ENCODE data around the gene ST6GALNAC5. TPM values are rescaled to one million over a fixed set of nuclear protein-coding genes. Genes with fewer than 3 reads are reported as not detected.
"Not testable (repeated sequence)": the region's sequence is repeated elsewhere in the genome, so short reads cannot be mapped to it uniquely, and the experiment has no call there.

ST6GALNAC5 gene
- total and polyA plus RNA-seq, 9 donors = 2.9 to 21.0 (median 9.9) TPM

DNA sequence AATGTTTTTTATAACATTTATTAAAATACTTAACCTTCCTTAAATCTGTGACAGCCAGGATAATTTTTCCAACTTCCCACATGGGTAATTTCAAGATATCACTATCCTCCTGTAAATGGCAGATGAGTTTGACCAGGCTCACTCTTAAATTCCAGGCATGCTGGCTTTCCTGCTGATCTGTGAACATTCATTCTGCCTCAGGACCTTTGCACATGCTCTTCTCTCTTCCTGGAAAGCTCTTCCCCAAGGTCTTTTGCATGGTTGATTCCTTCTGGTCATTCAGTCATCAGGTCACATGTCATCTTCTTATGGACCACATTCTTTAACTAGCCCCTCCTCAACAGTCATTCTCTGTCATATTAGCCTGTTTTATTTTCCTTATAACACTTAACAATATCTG is 5.7 kb downstream of the ST6GALNAC5 start:
- no peak for DNase-seq
- H3K27me3 ChIP-seq = no peaks in the 10 kb centered on the region
- no peak overlapping the region for H3K4me3 ChIP-seq
- H3K27ac ChIP-seq = no peak overlapping the region
- TF ChIP-seq POLR2A (IDR thresholded peaks at IDR 0.05) (no peak), EP300 (IDR thresholded peaks at IDR 0.05) (no peak)
- TF ChIP-seq, protein P1, sequence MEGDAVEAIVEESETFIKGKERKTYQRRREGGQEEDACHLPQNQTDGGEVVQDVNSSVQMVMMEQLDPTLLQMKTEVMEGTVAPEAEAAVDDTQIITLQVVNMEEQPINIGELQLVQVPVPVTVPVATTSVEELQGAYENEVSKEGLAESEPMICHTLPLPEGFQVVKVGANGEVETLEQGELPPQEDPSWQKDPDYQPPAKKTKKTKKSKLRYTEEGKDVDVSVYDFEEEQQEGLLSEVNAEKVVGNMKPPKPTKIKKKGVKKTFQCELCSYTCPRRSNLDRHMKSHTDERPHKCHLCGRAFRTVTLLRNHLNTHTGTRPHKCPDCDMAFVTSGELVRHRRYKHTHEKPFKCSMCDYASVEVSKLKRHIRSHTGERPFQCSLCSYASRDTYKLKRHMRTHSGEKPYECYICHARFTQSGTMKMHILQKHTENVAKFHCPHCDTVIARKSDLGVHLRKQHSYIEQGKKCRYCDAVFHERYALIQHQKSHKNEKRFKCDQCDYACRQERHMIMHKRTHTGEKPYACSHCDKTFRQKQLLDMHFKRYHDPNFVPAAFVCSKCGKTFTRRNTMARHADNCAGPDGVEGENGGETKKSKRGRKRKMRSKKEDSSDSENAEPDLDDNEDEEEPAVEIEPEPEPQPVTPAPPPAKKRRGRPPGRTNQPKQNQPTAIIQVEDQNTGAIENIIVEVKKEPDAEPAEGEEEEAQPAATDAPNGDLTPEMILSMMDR (IDR thresholded peaks at IDR 0.05) = no peak
- no peaks in the 10 kb centered on the region for H3K9me3 ChIP-seq
- peaks cover 2% of the 10 kb centered on the region for H3K4me1 ChIP-seq (ENCODE audit: insufficient read depth)
- H3K36me3 ChIP-seq = no peaks in the 10 kb centered on the region
- intact Hi-C loops (cut with DNase I) = no loop called here

DNA sequence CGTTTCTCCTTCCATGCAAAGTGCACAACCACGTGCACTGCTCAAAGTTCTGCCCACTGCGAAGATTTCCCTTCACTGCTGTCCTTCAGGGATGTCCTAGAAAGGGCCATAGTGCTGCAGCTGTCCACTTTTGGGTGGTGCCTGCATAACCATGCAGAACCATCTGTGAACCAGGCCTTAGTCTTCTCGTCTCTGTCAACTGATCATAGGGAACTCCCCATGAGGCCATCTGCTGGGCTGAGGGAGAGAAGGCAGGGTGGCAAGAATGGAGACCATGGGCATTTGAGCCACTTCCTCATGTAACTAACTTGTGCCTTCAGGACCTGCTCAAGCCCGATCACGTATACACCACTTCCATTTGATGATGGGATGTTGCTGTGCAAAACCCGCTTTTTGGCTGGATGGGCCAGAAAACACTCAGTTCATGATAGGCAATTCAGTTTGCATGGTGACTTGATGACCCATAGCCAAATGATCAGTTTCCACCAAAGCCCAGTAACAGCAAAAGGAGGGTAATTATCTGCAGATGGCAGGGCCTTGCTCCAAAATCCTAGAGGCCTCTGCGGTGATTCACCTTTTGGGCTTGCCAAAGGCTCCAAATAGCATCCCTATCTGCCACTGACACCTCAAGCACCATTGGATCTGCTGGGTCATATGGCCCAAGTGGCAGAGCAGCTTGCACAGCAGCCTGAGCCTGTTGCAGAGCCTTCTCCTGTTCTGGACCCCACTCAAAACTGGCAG is 9.5 kb downstream of the ST6GALNAC5 start:
- Histone ChIP-seq H3K9me3 (no peaks in the 10 kb centered on the region), H3K4me1 (ENCODE audit: insufficient read depth) (no peaks in the 10 kb centered on the region), H3K27me3 (no peaks in the 10 kb centered on the region), H3K36me3 (no peaks in the 10 kb centered on the region), H3K27ac (no peak overlapping the region), H3K4me3 (no peak overlapping the region)
- intact Hi-C loops (cut with DNase I) = no loop called here
- TF ChIP-seq, protein P1 (IDR thresholded peaks at IDR 0.05) = no peak
- TF ChIP-seq EP300 (IDR thresholded peaks at IDR 0.05) (no peak), POLR2A (IDR thresholded peaks at IDR 0.05) (no peak)
- no peak for DNase-seq
- WGBS, 3 donors = 91 to 95% (median 95%) methylated on average over 8 of the region's 8 CpGs

DNA sequence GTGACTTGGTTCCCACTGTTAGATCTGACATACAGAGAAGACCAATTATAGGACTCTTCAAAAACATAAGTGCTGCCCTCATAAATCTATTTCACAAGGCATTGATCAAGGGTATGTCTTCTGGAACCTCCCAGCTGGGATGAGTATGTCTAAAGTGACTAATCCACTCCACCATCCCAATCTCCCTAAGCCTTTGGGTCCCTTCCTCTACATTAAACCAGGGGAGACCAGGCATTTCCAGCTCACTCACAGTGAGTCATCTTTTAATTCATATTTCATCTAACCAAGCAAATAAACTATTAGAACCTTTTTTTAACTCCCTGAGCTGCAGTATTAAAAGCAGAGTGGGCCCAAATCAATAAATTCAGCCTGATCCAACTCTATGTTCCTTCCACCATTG is 11.7 kb downstream of the ST6GALNAC5 start:
- intact Hi-C loops (cut with DNase I); H3K27me3 ChIP-seq; H3K36me3 ChIP-seq; H3K9me3 ChIP-seq; H3K27ac ChIP-seq; DNase-seq; H3K4me3 ChIP-seq; H3K4me1 ChIP-seq (ENCODE audit: insufficient read depth): not testable (repeated sequence)

DNA sequence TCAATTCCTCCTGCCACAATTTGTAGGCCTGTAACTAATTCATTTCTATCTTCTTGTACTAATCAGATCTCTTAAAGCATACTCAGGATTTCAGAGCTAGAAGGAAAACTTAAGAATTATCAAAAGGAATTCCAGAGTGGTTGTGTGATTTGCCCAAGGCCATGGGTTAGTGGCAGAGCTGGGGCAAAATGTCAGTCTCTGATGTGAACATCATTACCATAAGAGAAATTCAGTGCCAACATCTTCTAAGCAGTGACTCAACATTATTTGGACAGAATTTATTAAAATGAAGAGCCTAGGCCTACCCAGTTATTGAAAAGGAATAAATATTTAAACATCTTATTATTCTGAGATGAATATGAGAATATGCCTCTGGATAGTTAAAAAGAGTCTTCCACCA is 14.5 kb downstream of the ST6GALNAC5 start:
- no peaks in the 10 kb centered on the region for H3K9me3 ChIP-seq
- DNase-seq = no peak
- no peaks in the 10 kb centered on the region for H3K36me3 ChIP-seq
- no peak for TF ChIP-seq EP300 (IDR thresholded peaks at IDR 0.05)
- TF ChIP-seq, protein P1 (IDR thresholded peaks at IDR 0.05) = no peak
- H3K4me1 ChIP-seq (ENCODE audit: insufficient read depth) = no peaks in the 10 kb centered on the region
- intact Hi-C loops (cut with DNase I) = no loop called here
- H3K27me3 ChIP-seq = no peaks in the 10 kb centered on the region
- no peak overlapping the region for H3K4me3 ChIP-seq
- no peak overlapping the region for H3K27ac ChIP-seq

DNA sequence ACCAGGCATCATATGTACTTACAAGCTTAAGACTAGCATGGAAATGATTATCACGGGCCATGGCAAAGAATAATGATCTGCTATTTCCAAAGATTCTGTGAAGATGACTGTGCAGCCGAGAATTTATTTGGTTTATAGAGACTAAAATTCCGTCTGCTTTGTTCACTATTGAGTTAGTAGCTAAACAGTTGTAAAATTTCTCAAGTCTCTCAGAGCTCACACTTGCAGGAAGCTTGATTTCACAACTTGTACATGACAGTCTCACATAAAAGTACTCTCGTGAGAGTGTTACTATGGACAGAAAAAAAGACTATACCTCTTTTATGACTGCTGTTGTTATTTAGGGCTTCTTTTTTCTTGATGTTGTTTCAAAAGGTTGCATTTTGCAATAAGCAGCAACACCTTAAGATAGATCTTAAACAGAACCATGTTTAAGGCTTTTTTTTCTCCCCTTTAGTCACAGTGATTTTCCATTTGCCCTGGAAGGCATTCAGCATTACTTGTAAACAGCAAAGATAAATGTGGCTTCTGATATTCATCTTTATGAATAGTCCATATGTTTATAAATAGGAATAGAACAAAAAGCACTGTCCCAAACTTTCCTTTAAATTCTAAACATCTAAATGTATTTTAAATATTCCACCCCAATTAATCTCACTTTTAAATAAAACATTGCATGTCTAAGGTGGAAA is 24.8 kb downstream of the ST6GALNAC5 start:
- Histone ChIP-seq H3K9me3 (no peaks in the 10 kb centered on the region), H3K27me3 (no peaks in the 10 kb centered on the region), H3K36me3 (no peaks in the 10 kb centered on the region), H3K27ac (no peak overlapping the region), H3K4me1 (ENCODE audit: insufficient read depth) (no peaks in the 10 kb centered on the region), H3K4me3 (no peak overlapping the region)
- WGBS, 3 donors = 68 to 87% (median 85%) methylated on average over 4 of the region's 4 CpGs
- intact Hi-C loops (cut with DNase I) = no loop called here
- no peak for DNase-seq
- TF ChIP-seq, protein P1 (IDR thresholded peaks at IDR 0.05) = no peak
- TF ChIP-seq EP300 (IDR thresholded peaks at IDR 0.05) (no peak), POLR2A (IDR thresholded peaks at IDR 0.05) (no peak)

Data from ovary (tissue), 9 donors.